Measurements from ENCODE around the gene LMAN1L. TPM values are rescaled to one million over a fixed set of nuclear protein-coding genes. Genes with fewer than 3 reads are reported as not detected.
"Not testable (repeated sequence)": the region's sequence is repeated elsewhere in the genome, so short reads cannot be mapped to it uniquely, and the experiment has no call there.

The LMAN1L gene
- total RNA-seq, 2 donors from 2014 or later = 0.27 to 1.1 TPM

DNA sequence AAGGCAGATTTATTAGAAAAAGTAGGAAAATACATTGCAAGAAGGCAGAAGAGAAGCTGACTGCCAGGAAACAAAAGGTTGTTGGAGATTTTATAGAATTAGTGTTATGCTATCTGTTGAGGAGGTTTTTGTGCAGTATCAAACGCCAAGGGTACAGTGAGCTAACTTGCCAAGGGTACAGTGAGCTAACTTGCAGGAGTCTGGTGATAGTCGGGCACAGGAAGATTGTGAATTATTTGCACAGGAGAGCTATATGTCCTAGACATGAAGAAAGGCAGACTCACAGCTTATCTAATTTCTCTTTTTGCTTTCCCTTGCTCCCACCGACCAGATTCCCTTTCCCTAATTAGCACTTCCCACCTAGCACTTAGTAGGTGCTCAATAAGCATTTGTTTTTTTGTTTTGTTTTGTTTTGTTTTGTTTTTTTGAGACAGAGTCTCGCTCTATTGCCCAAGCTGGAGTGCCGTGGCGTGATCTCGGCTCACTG lies 33.4 kb upstream of the LMAN1L start:
- ATAC-seq (no peak), DNase-seq (ENCODE audit: low spot score in 2 of 2) (no peak)
- Mint-ChIP-seq H3K36me3 (peaks cover 20 to 25% of the 10 kb centered on the region in 2 donors), H3K27ac (peak overlapping the region in 1 of 2 donors; percentile 95), H3K9me3 (no peaks in the 10 kb centered on the region)

DNA sequence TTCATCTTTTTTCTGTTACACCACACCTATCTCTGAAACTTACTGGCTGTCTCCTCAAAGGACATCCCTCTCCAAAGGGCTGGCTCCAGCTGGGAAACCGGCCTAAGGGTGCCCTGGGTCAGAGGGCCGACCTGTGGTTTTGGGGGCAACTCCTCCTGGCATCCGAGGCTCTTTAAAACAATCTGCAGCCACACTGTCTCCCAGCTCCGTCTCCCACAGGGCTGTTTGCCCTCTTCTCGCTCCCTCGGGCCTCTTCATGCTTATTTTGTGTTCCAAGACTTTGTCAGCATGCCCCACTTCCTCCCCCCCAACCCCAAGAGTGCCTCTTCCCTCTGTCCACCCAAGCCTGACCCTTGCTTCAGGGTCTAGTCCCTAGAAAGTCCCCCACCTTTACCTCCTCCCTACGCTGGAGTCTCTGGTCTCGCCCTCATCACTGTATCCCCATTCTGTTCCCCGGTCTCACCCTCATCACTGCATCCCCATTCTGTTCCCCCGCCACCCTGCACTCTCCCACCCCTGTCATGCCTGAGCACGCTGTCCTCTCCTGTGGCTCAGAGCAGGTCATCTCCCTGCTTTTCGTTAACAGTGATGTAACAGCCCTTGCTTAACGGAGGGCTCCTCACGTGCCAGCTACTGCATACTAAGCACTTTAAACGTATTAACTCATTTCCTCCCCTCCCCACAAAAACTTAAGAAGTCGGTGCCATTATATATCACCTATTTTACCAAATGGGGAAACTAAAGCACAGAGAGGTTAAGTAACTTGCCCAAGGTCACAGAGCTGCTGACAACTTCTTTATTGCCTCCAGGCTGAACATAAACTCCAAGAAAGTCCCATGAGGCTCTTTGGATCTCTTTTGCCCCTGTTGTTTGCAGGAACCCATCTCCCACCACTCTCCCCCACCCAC lies 31.9 kb upstream of the LMAN1L start:
- DNase-seq (ENCODE audit: low spot score in 2 of 2) = no peak
- Mint-ChIP-seq H3K9me3 (no peaks in the 10 kb centered on the region), H3K27ac (peak overlapping the region; percentile 87 to 95), H3K36me3 (peaks cover 36 to 40% of the 10 kb centered on the region in 2 donors)
- ATAC-seq = peak; percentile 10 to 48

DNA sequence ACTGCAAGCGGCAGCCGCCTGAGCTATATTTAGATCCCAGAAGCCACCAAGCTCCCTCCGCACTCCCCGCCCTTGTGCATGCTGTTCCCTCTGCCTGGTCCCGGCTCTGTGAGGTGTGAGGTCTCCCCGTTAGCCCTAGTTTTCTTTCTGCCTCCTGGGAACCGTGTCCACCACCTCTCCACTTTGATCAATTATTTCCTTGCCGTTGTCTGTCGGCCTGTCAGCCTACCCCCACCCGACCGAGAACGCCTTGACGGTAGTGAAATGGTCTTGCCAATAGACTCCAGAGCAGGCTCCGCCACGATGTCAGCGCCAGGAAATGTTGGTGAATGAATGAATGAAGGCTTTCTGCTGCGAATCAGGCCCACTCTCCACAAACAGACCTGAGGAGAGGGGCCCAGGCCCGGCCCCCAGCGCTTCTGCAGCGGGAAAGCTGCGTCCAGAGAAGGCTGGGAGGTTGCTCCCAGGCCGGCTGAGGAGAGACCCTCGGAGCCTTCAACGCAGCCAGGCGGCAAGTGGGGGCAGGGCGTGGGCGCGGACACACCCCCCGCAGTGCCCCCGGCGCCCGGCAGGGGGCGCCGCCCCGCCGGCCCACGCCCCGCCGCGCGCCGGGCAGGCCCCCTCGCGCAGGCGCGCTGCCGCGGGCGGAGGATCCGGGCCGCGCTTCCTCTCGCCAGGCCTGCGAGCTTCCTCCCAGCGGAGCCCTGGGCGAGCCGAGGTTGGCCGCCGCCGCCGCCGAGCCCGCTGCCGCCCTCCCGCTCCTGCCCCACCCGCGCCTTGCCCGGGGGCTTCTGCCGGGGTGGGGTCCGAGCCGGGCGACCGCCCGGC lies 31.0 kb upstream of the LMAN1L start, which contains the start of gene CSK:
Gene CSK, plus strand, starts transcription at position 650 of the 828 bp plus-strand sequence. CDS start 16,218 bp downstream, outside the sequence.
- Mint-ChIP-seq H3K9me3 (no peaks in the 10 kb centered on the region), H3K36me3 (peaks cover 44 to 48% of the 10 kb centered on the region in 2 donors), H3K27ac (peak within 1 kb of the TSS; percentile 88 to 95)
- peak; percentile 41 to 67 for ATAC-seq
- peak; percentile 86 for DNase-seq (ENCODE audit: low spot score in 2 of 2)

DNA sequence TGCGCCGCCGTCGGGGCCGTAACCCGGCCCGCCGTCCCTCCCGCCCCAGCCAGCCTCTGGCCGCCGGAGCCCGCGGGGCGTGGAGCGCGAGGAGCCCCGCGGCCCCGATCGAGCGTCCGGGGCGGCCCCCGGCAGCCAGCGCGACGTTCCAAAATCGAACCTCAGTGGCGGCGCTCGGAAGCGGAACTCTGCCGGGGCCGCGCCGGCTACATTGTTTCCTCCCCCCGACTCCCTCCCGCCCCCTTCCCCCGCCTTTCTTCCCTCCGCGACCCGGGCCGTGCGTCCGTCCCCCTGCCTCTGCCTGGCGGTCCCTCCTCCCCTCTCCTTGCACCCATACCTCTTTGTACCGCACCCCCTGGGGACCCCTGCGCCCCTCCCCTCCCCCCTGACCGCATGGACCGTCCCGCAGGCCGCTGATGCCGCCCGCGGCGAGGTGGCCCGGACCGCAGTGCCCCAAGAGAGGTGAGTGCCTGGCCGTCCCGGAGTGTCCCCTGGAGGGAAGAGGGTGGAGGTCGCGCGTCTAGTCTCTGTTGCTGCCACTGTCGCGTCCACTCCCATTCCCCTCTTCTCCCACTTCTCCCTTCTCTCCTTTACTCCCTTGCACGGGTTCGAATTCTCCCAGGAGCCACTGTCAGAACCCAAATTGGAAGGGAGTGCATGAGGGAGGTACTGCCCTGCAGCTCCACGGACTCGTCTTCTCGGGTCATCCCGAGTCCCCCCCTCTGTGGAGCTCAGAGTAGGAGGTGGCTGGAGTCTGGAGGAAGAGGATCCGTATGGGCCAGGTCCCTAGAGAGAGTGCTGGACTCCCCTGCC lies 30.2 kb upstream of the LMAN1L start:
- H3K9me3 Mint-ChIP-seq = no peaks in the 10 kb centered on the region
- H3K36me3 Mint-ChIP-seq = peaks cover 45 to 53% of the 10 kb centered on the region in 2 donors
- peak; percentile 6 to 29 for ATAC-seq

DNA sequence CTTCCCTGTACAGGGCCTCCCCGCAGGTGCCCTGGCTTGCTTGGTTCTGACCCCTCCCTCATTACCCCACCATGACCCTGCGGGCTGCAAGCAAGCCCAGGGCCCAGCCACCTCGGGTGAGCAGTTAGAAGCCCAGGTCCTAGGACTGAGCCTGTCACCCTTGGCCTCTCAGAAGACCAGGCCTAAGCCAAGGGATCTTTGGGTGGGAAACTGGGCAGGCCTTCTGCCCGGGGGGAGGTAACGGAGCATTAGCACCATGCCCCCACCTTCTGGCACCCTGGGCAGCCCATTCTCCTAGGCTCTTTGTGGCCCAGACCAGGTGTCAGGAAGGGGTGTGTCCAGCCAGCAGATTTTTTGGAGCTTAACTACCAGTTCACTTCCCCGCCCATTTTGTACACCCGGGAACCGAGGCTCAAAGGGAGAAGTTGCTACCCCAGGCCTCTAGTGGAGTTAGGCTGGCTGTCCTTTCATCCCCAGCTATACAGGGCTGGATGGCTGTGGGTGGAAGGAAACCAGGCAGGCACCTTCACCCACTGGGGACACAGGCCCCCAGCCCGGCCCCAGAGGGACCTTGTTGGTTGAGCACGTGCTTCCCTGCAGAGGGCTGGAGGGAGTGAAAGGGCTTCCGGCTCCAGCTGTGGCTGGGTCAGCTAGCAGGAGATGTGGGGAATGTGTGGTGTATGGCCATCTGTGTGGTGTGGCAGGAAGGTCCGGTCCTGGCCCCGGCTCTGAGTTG lies 29.4 kb upstream of the LMAN1L start:
- Mint-ChIP-seq H3K9me3 (no peaks in the 10 kb centered on the region), H3K36me3 (peaks cover 45 to 60% of the 10 kb centered on the region in 2 donors), H3K27ac (peak overlapping the region; percentile 88 to 94)
- DNase-seq (ENCODE audit: low spot score in 2 of 2) = no peak
- ATAC-seq = no peak

More for the DNA sequence above, 30.2 kb upstream of the LMAN1L start:
- DNase-seq (ENCODE audit: low spot score in 2 of 2) = no peak
- peak overlapping the region; percentile 88 to 94 for H3K27ac Mint-ChIP-seq

DNA sequence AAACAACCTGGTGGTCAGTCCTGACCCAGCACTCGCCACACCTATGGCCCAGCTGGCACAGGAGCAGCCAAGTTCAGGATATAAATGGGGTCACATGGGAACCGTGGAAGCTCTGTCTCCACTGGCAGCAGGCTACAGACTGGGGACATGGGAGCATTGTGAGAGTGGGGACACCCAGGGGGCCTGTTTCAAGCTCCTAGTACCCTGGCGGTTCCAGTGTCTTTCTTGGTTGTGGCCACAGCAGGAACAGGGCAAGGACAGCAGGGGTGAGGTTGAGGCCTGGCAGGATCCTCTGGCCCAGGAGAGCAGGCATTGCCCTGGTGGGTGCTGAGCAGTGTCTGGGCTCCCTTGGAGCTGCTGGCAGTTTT lies 28.8 kb upstream of the LMAN1L start:
- ATAC-seq (no peak), DNase-seq (ENCODE audit: low spot score in 2 of 2) (no peak)
- Mint-ChIP-seq H3K27ac (peak overlapping the region; percentile 88 to 94), H3K9me3 (no peaks in the 10 kb centered on the region), H3K36me3 (peaks cover 50 to 66% of the 10 kb centered on the region in 2 donors)

DNA sequence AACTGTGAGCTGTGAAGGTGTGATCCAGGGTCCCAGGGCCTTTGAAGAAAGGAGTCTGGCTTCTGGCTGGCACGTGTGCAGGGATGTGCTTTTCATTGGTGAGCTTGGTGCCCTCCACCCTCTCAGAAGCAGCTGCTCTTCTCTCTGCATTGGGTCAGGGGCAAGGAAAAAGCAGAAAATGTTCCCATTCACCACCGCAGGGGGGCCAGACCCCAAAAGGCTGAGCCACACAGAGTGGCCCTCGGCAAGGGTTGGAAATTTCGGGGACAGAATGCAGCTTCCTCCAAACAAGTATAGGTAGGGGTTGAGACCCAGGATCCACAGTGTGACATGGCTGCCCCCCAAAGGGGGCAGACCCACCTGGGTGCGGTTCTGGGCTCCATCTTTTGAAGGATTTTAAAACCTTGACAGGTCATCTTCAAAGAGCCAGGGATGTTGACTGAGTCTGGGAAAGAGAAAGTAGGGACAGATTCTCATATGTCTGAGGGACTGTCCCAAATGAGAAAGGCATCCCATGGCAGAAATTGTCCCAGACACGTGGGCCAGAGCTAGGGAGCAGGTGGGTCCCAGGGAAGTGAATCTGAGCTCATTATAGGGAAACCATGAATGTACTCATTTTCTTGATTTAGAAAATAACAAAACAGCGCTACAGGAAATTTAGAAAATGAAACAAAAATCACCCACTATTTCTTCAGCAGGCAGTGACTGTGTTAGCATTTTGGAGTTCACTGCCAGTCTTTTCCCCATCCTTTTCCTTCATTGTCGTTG lies 28.0 kb upstream of the LMAN1L start:
- Mint-ChIP-seq H3K36me3 (peaks cover 50 to 74% of the 10 kb centered on the region in 2 donors), H3K9me3 (no peaks in the 10 kb centered on the region), H3K27ac (peak overlapping the region; percentile 94 to 99)
- ATAC-seq (no peak), DNase-seq (ENCODE audit: low spot score in 2 of 2) (no peak)

DNA sequence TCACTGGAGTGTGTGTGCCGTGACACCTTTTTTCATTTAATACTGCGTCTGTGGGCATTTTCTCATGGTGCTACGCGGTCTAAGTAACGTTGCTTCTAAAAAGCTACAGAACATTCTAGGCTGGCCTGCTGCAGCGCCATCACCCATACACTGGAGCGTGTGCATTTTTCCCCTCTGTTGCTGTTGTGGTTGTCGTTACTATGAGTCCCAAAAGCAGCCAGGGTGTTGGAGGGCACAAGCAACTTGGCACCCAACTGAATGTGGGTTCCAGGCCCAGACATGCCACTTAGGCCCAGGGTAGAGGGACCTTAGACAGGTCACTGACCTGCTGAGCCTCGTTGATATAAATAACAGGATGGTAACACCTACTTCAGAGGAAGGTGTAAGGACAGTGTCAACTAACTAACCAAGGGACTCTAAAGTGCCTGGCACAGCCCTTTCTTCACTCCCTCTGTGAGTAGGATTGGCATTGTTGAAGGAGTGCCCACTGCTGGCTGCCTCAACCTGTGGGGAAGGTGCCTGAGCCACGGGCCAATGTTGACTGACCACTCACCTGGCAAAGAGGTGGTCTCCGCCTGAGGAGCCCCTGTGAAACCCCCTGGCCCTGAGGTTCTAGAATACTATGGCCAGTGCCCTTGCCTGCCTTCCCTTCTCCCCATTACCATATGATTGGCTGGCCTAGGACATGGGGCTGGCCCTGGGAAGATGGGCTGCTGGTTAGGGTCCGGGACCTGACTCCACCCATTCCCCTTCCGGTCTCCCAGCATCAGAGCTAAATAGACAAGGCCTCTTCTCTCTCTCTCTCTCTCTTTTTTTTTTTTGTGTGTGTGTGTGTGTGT lies 27.2 kb upstream of the LMAN1L start:
- ATAC-seq (peak in 1 of 2 donors; percentile 12), DNase-seq (ENCODE audit: low spot score in 2 of 2) (no peak)
- Mint-ChIP-seq H3K9me3 (no peaks in the 10 kb centered on the region), H3K27ac (peak overlapping the region; percentile 94 to 99), H3K36me3 (peaks cover 50 to 80% of the 10 kb centered on the region in 2 donors)

DNA sequence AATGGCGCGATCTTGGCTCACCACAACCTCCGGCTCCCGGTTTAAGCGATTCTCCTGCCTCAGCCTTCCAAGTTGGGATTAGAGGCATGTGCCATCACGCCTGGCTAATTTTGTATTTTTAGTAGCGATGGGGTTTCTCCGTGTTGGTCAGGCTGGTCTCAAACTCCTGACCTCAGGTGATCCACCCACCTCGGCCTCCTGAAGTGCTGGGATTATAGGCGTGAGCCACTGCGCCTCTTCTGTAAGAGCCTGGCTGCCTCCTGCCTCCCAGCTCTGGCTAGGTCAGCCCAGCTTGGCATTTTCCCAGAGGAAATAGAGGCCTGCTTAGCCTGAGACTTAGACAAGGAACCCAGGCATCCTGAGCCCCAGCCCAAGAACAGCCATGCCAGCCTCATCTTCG lies 26.6 kb upstream of the LMAN1L start:
- DNase-seq (ENCODE audit: low spot score in 2 of 2); ATAC-seq: not testable (repeated sequence)

DNA sequence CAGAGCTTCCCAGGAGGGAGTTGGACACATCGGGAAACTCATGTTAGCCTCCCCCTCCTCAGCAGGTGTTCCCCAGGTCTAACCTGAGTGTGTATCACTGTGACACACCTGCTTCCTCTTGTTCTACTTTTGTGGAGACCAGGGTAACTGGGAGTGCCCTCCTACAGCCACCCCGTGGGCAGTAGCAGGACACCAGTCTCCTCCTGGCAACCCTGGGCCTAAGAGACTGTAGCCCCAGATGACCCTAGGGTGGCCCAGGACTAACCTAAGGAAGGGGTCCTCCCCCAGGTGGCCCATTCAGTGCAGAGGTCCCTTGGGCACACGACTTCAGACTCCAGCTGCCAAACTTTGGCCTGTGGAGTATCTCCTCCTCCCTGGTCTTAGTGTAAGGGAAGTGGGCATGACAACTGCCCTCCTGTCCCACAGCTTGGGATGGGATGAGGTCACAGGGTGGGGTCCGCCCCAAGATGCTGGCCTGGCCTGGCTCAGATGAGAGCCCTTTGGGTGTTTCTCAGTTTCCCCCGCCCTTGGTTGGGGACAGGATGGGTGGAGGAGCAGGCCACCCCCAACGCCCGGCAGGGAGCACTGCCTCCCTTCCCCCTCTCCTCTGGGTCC lies 26.0 kb upstream of the LMAN1L start:
- ATAC-seq (peak in 1 of 2 donors; percentile 2), DNase-seq (ENCODE audit: low spot score in 2 of 2) (peak in 1 of 2 donors; percentile 78)
- peak overlapping the region; percentile 94 to 99 for H3K27ac Mint-ChIP-seq
- no peaks in the 10 kb centered on the region for H3K9me3 Mint-ChIP-seq
- peaks cover 48 to 84% of the 10 kb centered on the region in 2 donors for H3K36me3 Mint-ChIP-seq

More for the DNA sequence above, 26.6 kb upstream of the LMAN1L start:
- Mint-ChIP-seq H3K36me3 (peaks cover 48 to 83% of the 10 kb centered on the region in 2 donors), H3K27ac (peak overlapping the region; percentile 94 to 99)
- not testable (repeated sequence) for H3K9me3 Mint-ChIP-seq

DNA sequence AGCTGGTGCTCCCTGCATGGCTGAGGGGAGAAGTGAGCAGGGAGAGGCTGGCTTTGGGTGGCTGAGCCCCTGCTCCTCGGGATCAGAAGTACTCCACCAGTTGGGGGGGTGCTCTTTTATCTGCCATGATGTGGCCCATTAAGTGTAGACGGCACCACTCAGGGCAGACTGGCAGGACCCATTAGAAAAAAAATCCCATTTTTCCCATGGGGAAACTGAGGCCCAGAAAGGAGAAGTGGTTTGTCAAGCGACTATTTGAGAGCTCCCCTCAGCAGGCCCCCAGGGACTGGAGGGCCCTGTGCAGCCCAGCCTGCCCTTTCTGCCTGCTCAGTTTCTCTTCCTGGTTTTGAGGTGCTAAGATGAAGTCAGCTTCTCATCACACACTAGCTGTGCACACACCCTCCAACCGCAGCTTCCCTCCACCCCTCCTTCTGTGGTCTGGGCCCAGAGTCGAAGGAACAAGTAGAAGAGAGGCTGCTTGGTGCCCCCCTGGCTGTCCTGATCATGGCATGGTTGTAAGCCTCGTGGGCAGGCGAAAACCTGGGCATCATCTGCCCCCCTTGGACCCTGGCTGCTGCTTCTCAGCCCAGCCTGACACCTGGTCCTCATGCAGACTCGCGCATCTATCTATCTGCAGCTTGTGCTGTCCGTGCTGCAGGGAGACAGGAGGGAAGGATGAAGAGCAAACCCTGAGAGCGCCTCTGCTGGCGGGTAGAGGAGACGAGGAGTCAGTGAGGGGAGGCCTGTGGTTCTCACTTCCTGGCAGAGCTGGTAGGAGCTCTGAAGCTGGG lies 25.2 kb upstream of the LMAN1L start:
- DNase-seq (ENCODE audit: low spot score in 2 of 2) = peak; percentile 82 to 91
- peak; percentile 68 to 84 for ATAC-seq
- H3K27ac Mint-ChIP-seq = peak overlapping the region; percentile 94 to 99
- H3K36me3 Mint-ChIP-seq = peaks cover 53 to 90% of the 10 kb centered on the region in 2 donors
- H3K9me3 Mint-ChIP-seq = no peaks in the 10 kb centered on the region

DNA sequence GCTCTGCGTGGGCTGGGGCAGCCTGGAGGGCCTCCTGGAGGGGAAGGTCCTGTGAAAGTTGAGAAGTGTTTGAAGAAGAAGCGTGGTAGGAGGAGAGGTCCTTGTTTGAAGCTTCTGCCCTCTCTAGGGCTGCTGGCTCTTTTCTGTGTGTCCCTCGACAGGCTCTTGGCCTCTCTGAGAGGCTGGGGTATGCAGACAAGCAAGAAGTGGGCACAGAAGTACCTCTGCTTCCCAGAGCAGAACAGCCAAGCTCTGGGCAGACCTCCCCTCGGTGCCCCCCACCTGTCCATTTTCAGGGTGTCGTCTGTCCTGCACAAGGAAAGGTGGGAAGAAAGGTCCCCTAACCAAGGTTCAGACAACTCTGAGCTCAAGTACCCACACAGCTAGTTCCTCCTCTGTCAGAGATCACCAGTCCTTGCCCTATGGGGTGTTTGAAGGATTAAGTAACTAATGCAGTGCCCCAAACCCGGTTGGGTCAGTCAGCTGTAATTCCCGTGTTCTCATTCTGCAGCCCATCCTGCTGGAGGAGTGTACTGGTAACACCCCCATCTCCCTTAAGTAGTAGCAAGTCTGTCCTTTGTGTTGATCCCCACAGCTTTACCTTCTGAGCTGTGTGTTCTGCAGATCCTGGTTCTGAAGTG lies 24.5 kb upstream of the LMAN1L start:
- Mint-ChIP-seq H3K9me3 (no peaks in the 10 kb centered on the region), H3K27ac (peak overlapping the region; percentile 94 to 99), H3K36me3 (peaks cover 47 to 83% of the 10 kb centered on the region in 2 donors)
- ATAC-seq = peak in 1 of 2 donors; percentile 0
- no peak for DNase-seq (ENCODE audit: low spot score in 2 of 2)
